Thyroid gland (tissue), 4 donors: ENCODE results near the gene STARD10.

Experiments
- CTCF ChIP-seq, 6 experiments: fragments of 200-600 bp in 3 of 6; fragments of 450-650 bp in 3 of 6; sonication (generic) in 3 of 6; IDR thresholded peaks; one replicate each; pipeline ENCODE4 v1.5.1; 2016 to 2019; ENCODE audit warnings: antibody characterized with exemption in 6 of 6, mild to moderate bottlenecking in 2 of 6, inconsistent platforms in 1 of 6, moderate library complexity in 1 of 6
- POLR2A ChIP-seq, 2 donors: fragments of 450-650 bp; IDR thresholded peaks; one replicate each; pipeline ENCODE4 v1.6.1; 2017; ENCODE audit warnings: antibody characterized with exemption in 2 of 2, mild to moderate bottlenecking in 2 of 2, moderate library complexity in 1 of 2

GRCh38 chr11:72730737-72731136, 63.1 kb downstream of the STARD10 start:
- TF ChIP-seq CTCF (IDR thresholded peaks at IDR 0.05): no peak
- no peak for TF ChIP-seq POLR2A (IDR thresholded peaks at IDR 0.05)
